ENCODE measurements around the gene ARRB2. TPM values are rescaled to one million over a fixed set of nuclear protein-coding genes. Genes with fewer than 3 reads are reported as not detected.
A peak's percentile ranks its signal among the peaks of the same experiment; 100 is the strongest.

Gene ARRB2
- total RNA-seq, 4 donors from 2014 or later, result 18.7 to 33.6 (median 28.5) TPM

DNA sequence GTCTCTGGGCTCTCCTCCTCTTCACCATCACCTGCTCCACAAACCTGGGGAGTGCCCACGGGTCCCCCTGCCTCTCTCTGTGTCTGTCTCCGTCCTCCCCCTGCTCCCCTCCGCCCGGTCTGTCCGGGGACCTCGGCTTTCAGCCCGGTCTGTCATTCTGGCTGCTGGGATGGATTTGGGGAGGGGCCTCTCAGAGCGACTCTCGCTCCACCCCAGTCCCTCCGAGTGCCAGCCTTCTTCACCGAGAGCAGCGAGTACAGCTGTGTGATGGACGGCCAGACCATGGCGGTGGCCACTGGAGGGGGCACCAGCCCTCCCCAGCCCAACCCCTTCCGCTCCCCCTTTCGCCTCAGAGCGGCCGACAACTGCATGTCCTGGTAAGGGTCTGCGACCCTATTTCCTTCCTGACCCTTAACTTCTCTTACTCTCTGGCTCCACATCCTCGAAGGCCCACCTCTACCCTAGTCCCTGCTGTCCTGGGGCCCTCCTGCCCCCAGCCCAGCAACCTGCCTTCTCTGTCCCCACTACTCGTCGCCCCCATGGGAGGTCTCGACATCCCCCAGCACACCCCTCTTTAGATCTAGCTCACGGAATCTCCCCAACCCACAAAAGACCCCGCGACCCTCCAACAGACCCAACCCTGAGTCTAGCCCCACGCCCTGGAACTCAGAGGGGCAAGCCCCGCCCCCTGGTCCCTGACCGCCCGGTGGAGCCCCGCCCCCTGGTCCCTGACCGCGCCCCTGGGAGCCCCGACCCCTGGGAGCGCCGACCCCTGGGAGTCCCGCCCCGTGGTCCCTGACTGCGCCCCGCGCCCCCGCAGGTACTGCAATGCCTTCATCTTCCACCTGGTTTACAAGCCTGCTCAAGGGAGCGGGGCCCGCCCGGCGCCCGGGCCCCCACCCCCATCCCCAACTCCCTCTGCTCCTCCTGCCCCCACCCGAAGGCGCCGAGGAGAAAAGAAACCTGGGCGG, 34.9 kb downstream of the ARRB2 start:
- peak; percentile 26 for ATAC-seq
- no peak overlapping the region for H3K27ac ChIP-seq
- 6 to 16% methylated on average over 3 to 7 of the region's 51 CpGs for WGBS, 2 donors (ENCODE audit: low coverage in 1 of 2)
- no peak overlapping the region for H3K4me3 ChIP-seq
- TF ChIP-seq POLR2A (IDR thresholded peaks at IDR 0.05), result no peak
- no peak for TF ChIP-seq CTCF (IDR thresholded peaks at IDR 0.05)
- no peak for TF ChIP-seq POLR2AphosphoS5 (IDR thresholded peaks at IDR 0.05)
- no peak for TF ChIP-seq EP300 (IDR thresholded peaks at IDR 0.05)
- no peaks in the 10 kb centered on the region for H3K9me3 ChIP-seq
- H3K4me1 ChIP-seq, result peaks cover 0 to 18% (median 0%) of the 10 kb centered on the region in 3 donors
- peaks cover 62% of the 10 kb centered on the region for H3K27me3 ChIP-seq
- no peaks in the 10 kb centered on the region for H3K36me3 ChIP-seq

GRCh38 chr17:4747847-4748246, 37.4 kb downstream of the ARRB2 start:
- H3K36me3 ChIP-seq, result no peaks in the 10 kb centered on the region
- peaks cover 83% of the 10 kb centered on the region for H3K27me3 ChIP-seq
- TF ChIP-seq POLR2AphosphoS5 (IDR thresholded peaks at IDR 0.05) (no peak), POLR2A (IDR thresholded peaks at IDR 0.05) (no peak), EP300 (IDR thresholded peaks at IDR 0.05) (no peak), CTCF (IDR thresholded peaks at IDR 0.05) (no peak)
- H3K27ac ChIP-seq, result peak overlapping the region in 1 of 4 donors; percentile 35
- peak; percentile 48 for ATAC-seq
- no peak overlapping the region for H3K4me3 ChIP-seq
- H3K9me3 ChIP-seq, result no peaks in the 10 kb centered on the region
- WGBS, 2 donors (ENCODE audit: low coverage in 1 of 2), result 27 to 39% methylated on average over 3 to 5 of the region's 5 CpGs
- H3K4me1 ChIP-seq, result peaks cover 0 to 18% (median 0%) of the 10 kb centered on the region in 3 donors

- no peak for ATAC-seq
- no peak overlapping the region for H3K4me3 ChIP-seq
- H3K9me3 ChIP-seq, result no peaks in the 10 kb centered on the region
- peaks cover 0 to 18% (median 0%) of the 10 kb centered on the region in 3 donors for H3K4me1 ChIP-seq
- H3K27me3 ChIP-seq, result peaks cover 86% of the 10 kb centered on the region
- H3K36me3 ChIP-seq, result no peaks in the 10 kb centered on the region
- WGBS, 2 donors (ENCODE audit: low coverage in 1 of 2), result 47 to 57% methylated on average over 4 of the region's 4 CpGs
- no peak overlapping the region for H3K27ac ChIP-seq
- no peak for TF ChIP-seq POLR2AphosphoS5 (IDR thresholded peaks at IDR 0.05)
- no peak for TF ChIP-seq POLR2A (IDR thresholded peaks at IDR 0.05)
- TF ChIP-seq EP300 (IDR thresholded peaks at IDR 0.05), result no peak
- TF ChIP-seq CTCF (IDR thresholded peaks at IDR 0.05), result no peak
These were observed 38.3 kb downstream of the ARRB2 start for GRCh38 chr17:4748686-4749085.

- Histone ChIP-seq H3K4me1 (peaks cover 0 to 9% (median 0%) of the 10 kb centered on the region in 3 donors), H3K27me3 (peaks cover 85% of the 10 kb centered on the region), H3K36me3 (no peaks in the 10 kb centered on the region), H3K9me3 (no peaks in the 10 kb centered on the region), H3K27ac (no peak overlapping the region), H3K4me3 (no peak overlapping the region)
- ATAC-seq, result no peak
- WGBS, 2 donors (ENCODE audit: low coverage in 1 of 2), result 56% methylated on average over 3 of the region's 3 CpGs; no CpG with 5 or more reads in 1 of the 2 donors
- TF ChIP-seq POLR2A (IDR thresholded peaks at IDR 0.05), result no peak
- TF ChIP-seq CTCF (IDR thresholded peaks at IDR 0.05), result no peak
- no peak for TF ChIP-seq EP300 (IDR thresholded peaks at IDR 0.05)
- no peak for TF ChIP-seq POLR2AphosphoS5 (IDR thresholded peaks at IDR 0.05)
These were observed 40.2 kb downstream of the ARRB2 start for GRCh38 chr17:4750606-4751005.
